ENCODE results near the gene LAMC2. TPM values are rescaled to one million over a fixed set of nuclear protein-coding genes. Genes with fewer than 3 reads are reported as not detected.

Gene LAMC2
- total and polyA plus RNA-seq, 10 of the 15 experiments (the other 5 are each of a cell fraction or from before 2014, with no cell fraction given), result 0.27 to 1.5 (median 0.92) TPM

DNA sequence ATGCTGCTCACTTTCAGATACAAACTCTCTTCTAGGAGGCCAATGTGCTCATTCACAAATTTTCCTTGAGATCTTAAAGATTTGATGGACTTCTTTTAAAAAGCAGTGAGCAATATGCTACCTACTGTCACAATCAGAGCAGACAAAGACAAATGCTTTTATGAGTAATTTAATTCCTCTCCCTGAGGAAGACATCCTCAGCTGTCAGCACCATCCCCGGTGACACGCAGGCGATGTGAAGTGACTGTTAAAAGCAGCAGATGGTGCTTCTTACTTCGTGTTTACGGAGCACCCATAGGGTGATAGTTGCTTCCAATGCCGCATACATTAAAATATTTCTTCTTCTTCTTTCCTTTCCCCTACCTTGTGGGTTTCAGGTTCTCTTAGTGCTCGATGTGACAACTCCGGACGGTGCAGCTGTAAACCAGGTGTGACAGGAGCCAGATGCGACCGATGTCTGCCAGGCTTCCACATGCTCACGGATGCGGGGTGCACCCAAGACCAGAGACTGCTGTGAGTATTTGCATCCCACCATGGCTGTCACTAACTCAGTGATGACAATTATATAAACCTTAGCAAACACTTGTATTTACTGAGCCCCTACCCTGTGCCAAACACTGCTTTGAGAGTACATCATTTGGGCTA is 29.1 kb downstream of the LAMC2 start:
- intact Hi-C loops (cut with micrococcal nuclease; ENCODE audit: unreplicated experiment) (loop anchor here (10.0 kb wide), 1 partner anchor 60 kb away; no protein-coding TSS in a partner anchor), in situ Hi-C loops (cut with MboI) (no loop called here)
- Histone ChIP-seq H3K9me3 (replicated peaks; ENCODE audit: control insufficient read depth, insufficient read depth, low read length) (no peaks in the 10 kb centered on the region), H3K4me1 (ENCODE audit: control insufficient read depth, insufficient read depth, low read length) (peaks cover 3% of the 10 kb centered on the region; the same call in 1 of the 2 replicates), H3K9ac (ENCODE audit: control insufficient read depth, insufficient read depth, low read length) (no peak overlapping the region), H3K36me3 (ENCODE audit: control insufficient read depth in 2 of 2, insufficient read depth in 2 of 2, low read length in 1 of 2) (no peaks in the 10 kb centered on the region), H4K20me1 (ENCODE audit: control insufficient read depth, insufficient read depth) (no peaks in the 10 kb centered on the region), H3K4me3 (no peak overlapping the region), H3K27me3 (replicated peaks in 1 of 2; ENCODE audit: control insufficient read depth in 2 of 2, insufficient read depth in 2 of 2, low read length in 1 of 2) (no peaks in the 10 kb centered on the region; a peak in 1 of 4 replicates), H2AFZ (ENCODE audit: control insufficient read depth, low read depth, low read length) (no peak overlapping the region), H3K4me2 (ENCODE audit: control insufficient read depth, insufficient read depth) (no peak overlapping the region), H3K79me2 (ENCODE audit: control insufficient read depth, insufficient read depth, low read length) (no peaks in the 10 kb centered on the region), H3K27ac (ENCODE audit: control insufficient read depth, insufficient read depth) (no peak overlapping the region)
- RAD21 ChIA-PET (ENCODE audit: unreplicated experiment), result interaction anchor here (1.0 kb wide), 1 partner anchor 253 kb away, joined by 5 read pairs; no protein-coding TSS in a partner anchor
- no TSS peak for BruUV-seq (replicated peaks)
- TF ChIP-seq MTA2 (IDR thresholded peaks at IDR 0.05; ENCODE audit: low read depth) (no peak), KAT2A (conservative IDR thresholded peaks at IDR 0.05; ENCODE audit: control insufficient read depth, low read depth, low read length) (no peak), EZH2 (IDR thresholded peaks at IDR 0.05; ENCODE audit: borderline replicate concordance, control insufficient read depth, low read depth, low read length) (no peak), IRF4 (IDR thresholded peaks at IDR 0.05; ENCODE audit: low read depth, low read length) (no peak), TCF12 (IDR thresholded peaks at IDR 0.05; ENCODE audit: low read depth, low read length) (no peak), WRNIP1 (IDR thresholded peaks at IDR 0.05; ENCODE audit: borderline replicate concordance, low read depth, low read length) (no peak), SUPT20H (IDR thresholded peaks at IDR 0.05; ENCODE audit: borderline replicate concordance, control insufficient read depth, low read depth, low read length) (no peak), CEBPB (IDR thresholded peaks at IDR 0.05; ENCODE audit: borderline replicate concordance in 1 of 2, low read depth in 2 of 2, low read length in 2 of 2) (no peak), ZNF207 (IDR thresholded peaks at IDR 0.05; ENCODE audit: borderline replicate concordance) (no peak), NFIC (IDR thresholded peaks at IDR 0.05; ENCODE audit: low read depth, low read length) (no peak), LARP7 (IDR thresholded peaks at IDR 0.05) (no peak), BCL11A (IDR thresholded peaks at IDR 0.05; ENCODE audit: low read depth, low read length) (no peak)
- no peak for DNase-seq (ENCODE audit: low read depth, low spot score)
- no peak for FAIRE-seq
- CTCF ChIA-PET, result interaction anchor here (1.2 kb wide), 1 partner anchor 14 kb away, joined by 3 read pairs; no protein-coding TSS in a partner anchor
- no peak for ATAC-seq
- POLR2A ChIA-PET, result no interaction called here
- SMC1A ChIA-PET (ENCODE audit: uncharacterized antibody, unreplicated experiment), result interaction anchor here (1.5 kb wide), 1 partner anchor 12 kb away, joined by 4 read pairs; no protein-coding TSS in a partner anchor
- WGBS (ENCODE audit: insufficient coverage, insufficient replicate concordance, low lambda C conversion rate, missing lambda C conversion rate), result 54% methylated on average over 13 of the region's 13 CpGs
